ENCODE measurements around the gene AP4B1.

The AP4B1 gene

GRCh38 chr1:113895098-113895497 is 9.5 kb downstream of the AP4B1 start:
- Histone ChIP-seq H3K36me3 (ENCODE audit: insufficient read depth, low read length) (peaks cover 59% of the 10 kb centered on the region), H3K9ac (ENCODE audit: insufficient read length) (no peak overlapping the region), H3K27ac (peak overlapping the region; percentile 17; the same call in 1 of the 2 replicates), H3K4me3 (no peak overlapping the region), H3K9me3 (ENCODE audit: low read depth, low read length) (no peaks in the 10 kb centered on the region)
- TF ChIP-seq POLR2AphosphoS5 (IDR thresholded peaks at IDR 0.05; ENCODE audit: borderline replicate concordance, low read depth, low read length), result no peak
- no peak for TF ChIP-seq EZH2 (IDR thresholded peaks at IDR 0.05)
- TF ChIP-seq FOXP2 (optimal IDR thresholded peaks at IDR 0.05; ENCODE audit: control extremely low read depth, extremely low read length, insufficient read depth), result no peak
- DNase-seq (ENCODE audit: low read depth, low spot score), result no peak

GRCh38 chr1:113893267-113893666 is 11.3 kb downstream of the AP4B1 start:
- Histone ChIP-seq H3K4me3 (no peak overlapping the region), H3K9me3 (ENCODE audit: low read depth, low read length) (no peaks in the 10 kb centered on the region), H3K36me3 (ENCODE audit: insufficient read depth, low read length) (peaks cover 40% of the 10 kb centered on the region), H3K9ac (ENCODE audit: insufficient read length) (no peak overlapping the region), H3K27ac (no peak overlapping the region)
- no peak for DNase-seq (ENCODE audit: low read depth, low spot score)
- TF ChIP-seq EZH2 (IDR thresholded peaks at IDR 0.05), result no peak
- TF ChIP-seq POLR2AphosphoS5 (IDR thresholded peaks at IDR 0.05; ENCODE audit: borderline replicate concordance, low read depth, low read length), result no peak
- no peak for TF ChIP-seq FOXP2 (optimal IDR thresholded peaks at IDR 0.05; ENCODE audit: control extremely low read depth, extremely low read length, insufficient read depth)

GRCh38 chr1:113891631-113892220 is 12.9 kb downstream of the AP4B1 start:
- Histone ChIP-seq H3K36me3 (ENCODE audit: insufficient read depth, low read length) (peaks cover 27% of the 10 kb centered on the region), H3K27ac (0 out of 2 replicates have a peak overlapping the region, but pooled peaks have one; percentile 32), H3K9me3 (ENCODE audit: low read depth, low read length) (no peaks in the 10 kb centered on the region), H3K9ac (ENCODE audit: insufficient read length) (no peak overlapping the region), H3K4me3 (no peak overlapping the region)
- TF ChIP-seq POLR2AphosphoS5 (IDR thresholded peaks at IDR 0.05; ENCODE audit: borderline replicate concordance, low read depth, low read length), result no peak
- TF ChIP-seq FOXP2 (optimal IDR thresholded peaks at IDR 0.05; ENCODE audit: control extremely low read depth, extremely low read length, insufficient read depth), result no peak
- no peak for TF ChIP-seq EZH2 (IDR thresholded peaks at IDR 0.05)
- no peak for DNase-seq (ENCODE audit: low read depth, low spot score)

- H3K9me3 ChIP-seq (ENCODE audit: low read depth, low read length), result no peaks in the 10 kb centered on the region
- H3K4me3 ChIP-seq, result no peak overlapping the region
- peaks cover 18% of the 10 kb centered on the region for H3K36me3 ChIP-seq (ENCODE audit: insufficient read depth, low read length)
- no peak for DNase-seq (ENCODE audit: low read depth, low spot score)
- TF ChIP-seq EZH2 (IDR thresholded peaks at IDR 0.05) (no peak), FOXP2 (optimal IDR thresholded peaks at IDR 0.05; ENCODE audit: control extremely low read depth, extremely low read length, insufficient read depth) (no peak), POLR2AphosphoS5 (IDR thresholded peaks at IDR 0.05; ENCODE audit: borderline replicate concordance, low read depth, low read length) (no peak)
- H3K9ac ChIP-seq (ENCODE audit: insufficient read length), result no peak overlapping the region
- H3K27ac ChIP-seq, result no peak overlapping the region
Measured at GRCh38 chr1:113890816-113891215, 13.8 kb downstream of the AP4B1 start.

GRCh38 chr1:113887402-113888175 is 17.0 kb downstream of the AP4B1 start, which contains the start of gene BCL2L15:
Gene BCL2L15, minus strand, starts transcription at chr1:113887581. Its CDS starts 206 bp downstream, at chr1:113887375.
- TF ChIP-seq FOXP2 (optimal IDR thresholded peaks at IDR 0.05; ENCODE audit: control extremely low read depth, extremely low read length, insufficient read depth) (no peak), EZH2 (IDR thresholded peaks at IDR 0.05) (no peak), POLR2AphosphoS5 (IDR thresholded peaks at IDR 0.05; ENCODE audit: borderline replicate concordance, low read depth, low read length) (no peak)
- no peak within 1 kb of the TSS for H3K9ac ChIP-seq (ENCODE audit: insufficient read length)
- no peaks in the 10 kb centered on the region for H3K36me3 ChIP-seq (ENCODE audit: insufficient read depth, low read length)
- no peak within 1 kb of the TSS for H3K4me3 ChIP-seq
- no peak within 1 kb of the TSS for H3K27ac ChIP-seq
- DNase-seq (ENCODE audit: low read depth, low spot score), result no peak
- H3K9me3 ChIP-seq (ENCODE audit: low read depth, low read length), result no peaks in the 10 kb centered on the region

GRCh38 chr1:113886417-113887401 is 17.9 kb downstream of the AP4B1 start:
- DNase-seq (ENCODE audit: low read depth, low spot score), result no peak
- TF ChIP-seq POLR2AphosphoS5 (IDR thresholded peaks at IDR 0.05; ENCODE audit: borderline replicate concordance, low read depth, low read length), result no peak
- TF ChIP-seq EZH2 (IDR thresholded peaks at IDR 0.05), result no peak
- TF ChIP-seq FOXP2 (optimal IDR thresholded peaks at IDR 0.05; ENCODE audit: control extremely low read depth, extremely low read length, insufficient read depth), result no peak
- Histone ChIP-seq H3K9ac (ENCODE audit: insufficient read length) (no peak overlapping the region), H3K4me3 (no peak overlapping the region), H3K36me3 (ENCODE audit: insufficient read depth, low read length) (no peaks in the 10 kb centered on the region), H3K9me3 (ENCODE audit: low read depth, low read length) (no peaks in the 10 kb centered on the region), H3K27ac (no peak overlapping the region)

- no peak for TF ChIP-seq FOXP2 (optimal IDR thresholded peaks at IDR 0.05; ENCODE audit: control extremely low read depth, extremely low read length, insufficient read depth)
- no peak for TF ChIP-seq POLR2AphosphoS5 (IDR thresholded peaks at IDR 0.05; ENCODE audit: borderline replicate concordance, low read depth, low read length)
- no peak for TF ChIP-seq EZH2 (IDR thresholded peaks at IDR 0.05)
- H3K27ac ChIP-seq, result peak overlapping the region; percentile 88; the same call in 1 of the 2 replicates
- H3K9ac ChIP-seq (ENCODE audit: insufficient read length), result no peak overlapping the region
- H3K36me3 ChIP-seq (ENCODE audit: insufficient read depth, low read length), result no peaks in the 10 kb centered on the region
- no peak overlapping the region for H3K4me3 ChIP-seq
- no peaks in the 10 kb centered on the region for H3K9me3 ChIP-seq (ENCODE audit: low read depth, low read length)
- DNase-seq (ENCODE audit: low read depth, low spot score), result no peak
Measured at GRCh38 chr1:113881661-113882060, 22.9 kb downstream of the AP4B1 start.

- Histone ChIP-seq H3K4me3 (no peak overlapping the region), H3K27ac (no peak overlapping the region), H3K36me3 (ENCODE audit: insufficient read depth, low read length) (no peaks in the 10 kb centered on the region), H3K9me3 (ENCODE audit: low read depth, low read length) (no peaks in the 10 kb centered on the region), H3K9ac (ENCODE audit: insufficient read length) (no peak overlapping the region)
- no peak for TF ChIP-seq EZH2 (IDR thresholded peaks at IDR 0.05)
- no peak for TF ChIP-seq FOXP2 (optimal IDR thresholded peaks at IDR 0.05; ENCODE audit: control extremely low read depth, extremely low read length, insufficient read depth)
- DNase-seq (ENCODE audit: low read depth, low spot score), result no peak
Measured at GRCh38 chr1:113879739-113880038, 24.9 kb downstream of the AP4B1 start.
